Endodermal cell (in vitro differentiated cells): ENCODE results near the gene SLC38A10. TPM values are rescaled to one million over a fixed set of nuclear protein-coding genes. Genes with fewer than 3 reads are reported as not detected.

Source experiments
- DNase-seq: peaks from one replicate; pipeline ENCODE4 v3.0.0-alpha.2; 2017
- H3K27ac ChIP-seq: 2 replicates; pipeline ENCODE4 v1.5.1; 2013; ENCODE audit warnings: mild to moderate bottlenecking, low read depth, low read length, moderate library complexity
- H3K27me3 ChIP-seq: 2 replicates; pipeline ENCODE4 v1.6.1; 2013; ENCODE audit warnings: mild to moderate bottlenecking, low read length, moderate library complexity; ENCODE audit not compliant: insufficient read depth, control insufficient read depth, poor library complexity, severe bottlenecking
- H3K36me3 ChIP-seq: 2 replicates; pipeline ENCODE4 v1.7.0; 2013; ENCODE audit warnings: mild to moderate bottlenecking, low read length, moderate library complexity; ENCODE audit not compliant: control insufficient read depth, insufficient read depth
- H3K4me1 ChIP-seq: one replicate; pipeline ENCODE4 v1.7.0; 2013; ENCODE audit warnings: low read length; ENCODE audit not compliant: control insufficient read depth, insufficient read depth
- H3K4me3 ChIP-seq: 2 replicates; pipeline ENCODE4 v1.5.1; 2013; ENCODE audit warnings: mild to moderate bottlenecking, low read length, moderate library complexity
- H3K9ac ChIP-seq: 2 replicates; pipeline ENCODE4 v1.6.1; 2013; ENCODE audit warnings: mild to moderate bottlenecking, low read length, moderate library complexity; ENCODE audit not compliant: poor library complexity, severe bottlenecking; ENCODE audit errors: extremely low read depth
- H3K9me3 ChIP-seq: 2 replicates; pipeline ENCODE4 v1.6.1; 2013; ENCODE audit warnings: mild to moderate bottlenecking, low read length, moderate library complexity; ENCODE audit not compliant: control insufficient read depth
- H3K27ac Mint-ChIP-seq: 2 replicates; pipeline ENCODE4 v1.8.0; 2020; ENCODE audit warnings: mixed read lengths
- H3K27me3 Mint-ChIP-seq: 2 replicates; pipeline ENCODE4 v1.8.0; 2021; ENCODE audit warnings: mild to moderate bottlenecking, mixed read lengths; ENCODE audit not compliant: insufficient read depth
- H3K36me3 Mint-ChIP-seq: 2 replicates; pipeline ENCODE4 v1.8.0; 2020; ENCODE audit warnings: low read depth, mixed read lengths
- H3K4me1 Mint-ChIP-seq: 2 replicates; pipeline ENCODE4 v1.8.0; 2020; ENCODE audit warnings: mixed read lengths
- H3K4me3 Mint-ChIP-seq: 2 replicates; pipeline ENCODE4 v1.8.0; 2020; ENCODE audit warnings: mild to moderate bottlenecking, moderate library complexity, mixed read lengths
- H3K9me3 Mint-ChIP-seq: 2 replicates; pipeline ENCODE4 v1.8.0; 2020; ENCODE audit warnings: mild to moderate bottlenecking, mixed read lengths
- CTCF ChIP-seq: fragments of 200-600 bp; sonication (generic); conservative IDR thresholded peaks from 2 replicates; pipeline ENCODE4 v1.5.0; 2021; ENCODE audit warnings: antibody characterized with exemption, mild to moderate bottlenecking
- WGBS, 2 experiments: methylation state at CpG; one replicate each; pipeline versions ENCODE4 v1.1.5 to v1.1.7; 2013; ENCODE audit warnings: missing lambda C conversion rate in 2 of 2, mixed read lengths in 1 of 2; ENCODE audit not compliant: insufficient coverage in 1 of 2, insufficient read length in 1 of 2; 5-methylcytosine and 5-hydroxymethylcytosine counted together
- total RNA-seq, 2 donors: library from RNA; stranded (reverse); fragmentation: NEBNext Ultra II Directional in 1 of 2; extraction: Animal tissue kit (Norgen Biotek cat#: 25700) in 1 of 2; gene quantifications; 2 replicates in 1 of 2; 3 replicates in 1 of 2; pipeline ENCODE4 v1.2.1, GENCODE V29; 2021

Gene SLC38A10
- total RNA-seq, 2 donors from 2014 or later: 60.2 to 90.3 TPM

DNA sequence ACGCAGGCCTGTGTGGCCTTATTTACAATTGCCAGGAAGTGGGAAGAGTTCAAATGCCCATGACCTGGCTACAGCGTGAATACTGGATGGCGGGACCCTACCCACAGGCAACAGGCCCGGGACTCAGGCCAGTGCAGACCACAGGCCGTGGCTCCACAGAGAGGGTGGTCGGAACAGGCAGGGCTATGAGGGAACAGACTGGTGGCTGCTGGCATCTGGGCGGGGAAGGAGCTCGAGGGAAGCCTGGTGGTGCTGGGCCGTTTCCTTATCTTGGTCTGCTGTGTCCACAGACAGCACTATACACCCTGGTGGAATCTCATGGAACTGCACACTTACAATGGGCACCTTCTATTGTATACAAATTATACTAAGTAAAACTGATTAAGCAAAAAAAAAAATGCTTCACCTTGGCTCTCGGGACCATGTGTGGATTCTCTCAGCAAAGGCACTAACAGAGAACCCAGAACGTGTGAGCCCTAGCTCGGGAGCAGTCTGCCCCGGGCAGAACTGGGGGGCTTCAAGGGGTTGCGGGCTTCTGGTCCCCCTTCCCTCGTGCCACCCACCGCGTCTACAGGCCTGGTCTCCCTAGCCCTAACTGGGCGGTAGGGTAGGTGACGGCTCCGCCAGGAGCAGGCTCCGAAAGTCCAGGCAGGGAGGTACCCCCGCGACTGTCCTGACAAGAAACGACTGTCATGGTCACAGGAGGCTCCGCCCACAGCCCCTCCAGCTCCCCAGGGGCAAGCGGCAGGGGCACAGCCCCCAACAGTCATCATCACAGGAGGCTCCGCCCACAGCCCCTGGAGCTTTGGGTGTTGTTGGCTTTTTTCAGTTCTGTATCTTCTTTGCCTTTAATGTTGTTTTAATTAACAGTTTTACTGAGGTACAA, 94.2 kb downstream of the SLC38A10 start:
- Mint-ChIP-seq H3K4me1 (no peaks in the 10 kb centered on the region), H3K9me3 (no peaks in the 10 kb centered on the region), H3K27ac (no peak overlapping the region), H3K27me3 (no peaks in the 10 kb centered on the region), H3K36me3 (peaks cover 19% of the 10 kb centered on the region), H3K4me3 (no peak overlapping the region)
- no peaks in the 10 kb centered on the region for H3K4me1 ChIP-seq
- no peak overlapping the region for H3K4me3 ChIP-seq
- DNase-seq: peak; percentile 81
- WGBS, 2 experiments: 93 to 97% methylated on average over 16 to 27 of the region's 27 CpGs
- no peaks in the 10 kb centered on the region for H3K27me3 ChIP-seq
- peak; percentile 70 for TF ChIP-seq CTCF
- H3K36me3 ChIP-seq: peaks cover 3% of the 10 kb centered on the region
- no peak overlapping the region for H3K9ac ChIP-seq
- H3K9me3 ChIP-seq: no peaks in the 10 kb centered on the region
- no peak overlapping the region for H3K27ac ChIP-seq

GRCh38 chr17:81200201-81200600, 94.9 kb downstream of the SLC38A10 start:
- no peak overlapping the region for H3K4me3 Mint-ChIP-seq
- H3K36me3 Mint-ChIP-seq: peaks cover 19% of the 10 kb centered on the region
- no peaks in the 10 kb centered on the region for H3K4me1 ChIP-seq
- H3K4me3 ChIP-seq: no peak overlapping the region
- H3K27me3 Mint-ChIP-seq: no peaks in the 10 kb centered on the region
- no peak for DNase-seq
- H3K36me3 ChIP-seq: peaks cover 3% of the 10 kb centered on the region
- no peaks in the 10 kb centered on the region for H3K4me1 Mint-ChIP-seq
- H3K9me3 ChIP-seq: no peaks in the 10 kb centered on the region
- H3K9ac ChIP-seq: no peak overlapping the region
- no peak overlapping the region for H3K27ac Mint-ChIP-seq
- no peaks in the 10 kb centered on the region for H3K9me3 Mint-ChIP-seq
- no peak for TF ChIP-seq CTCF
- no peak overlapping the region for H3K27ac ChIP-seq
- H3K27me3 ChIP-seq: no peaks in the 10 kb centered on the region
- WGBS, 2 experiments: 96 to 98% methylated on average over 17 to 18 of the region's 18 CpGs

DNA sequence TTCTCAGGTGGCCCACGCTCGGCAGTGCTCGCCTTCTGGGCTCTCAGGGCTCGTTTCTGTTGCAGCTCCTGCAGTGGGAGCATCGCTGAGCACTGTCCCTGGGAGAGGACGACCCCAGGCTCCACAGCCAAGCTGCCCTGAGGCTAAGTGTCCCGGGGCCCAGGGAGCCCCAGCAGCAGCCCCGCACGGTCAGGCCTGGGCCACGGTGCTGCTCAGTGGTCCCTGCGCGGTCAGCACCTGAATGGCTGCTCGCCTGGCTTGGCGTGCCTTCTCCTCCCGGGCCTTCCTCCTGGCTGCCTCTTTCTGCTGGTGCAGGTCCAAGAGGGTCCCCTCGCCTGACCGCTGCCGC, 95.7 kb downstream of the SLC38A10 start:
- peaks cover 3% of the 10 kb centered on the region for H3K36me3 ChIP-seq
- H3K9ac ChIP-seq: no peak overlapping the region
- H3K36me3 Mint-ChIP-seq: peaks cover 19% of the 10 kb centered on the region
- 95 to 98% methylated on average over 15 to 18 of the region's 18 CpGs for WGBS, 2 experiments
- TF ChIP-seq CTCF: no peak
- H3K27me3 ChIP-seq: no peaks in the 10 kb centered on the region
- no peaks in the 10 kb centered on the region for H3K4me1 Mint-ChIP-seq
- no peak for DNase-seq
- no peak overlapping the region for H3K27ac ChIP-seq
- no peaks in the 10 kb centered on the region for H3K9me3 Mint-ChIP-seq
- H3K9me3 ChIP-seq: no peaks in the 10 kb centered on the region
- no peak overlapping the region for H3K4me3 Mint-ChIP-seq
- H3K4me3 ChIP-seq: no peak overlapping the region
- no peaks in the 10 kb centered on the region for H3K27me3 Mint-ChIP-seq
- H3K4me1 ChIP-seq: no peaks in the 10 kb centered on the region
- H3K27ac Mint-ChIP-seq: no peak overlapping the region
